Measurements from ENCODE around the gene OSMR.

Gene OSMR

DNA sequence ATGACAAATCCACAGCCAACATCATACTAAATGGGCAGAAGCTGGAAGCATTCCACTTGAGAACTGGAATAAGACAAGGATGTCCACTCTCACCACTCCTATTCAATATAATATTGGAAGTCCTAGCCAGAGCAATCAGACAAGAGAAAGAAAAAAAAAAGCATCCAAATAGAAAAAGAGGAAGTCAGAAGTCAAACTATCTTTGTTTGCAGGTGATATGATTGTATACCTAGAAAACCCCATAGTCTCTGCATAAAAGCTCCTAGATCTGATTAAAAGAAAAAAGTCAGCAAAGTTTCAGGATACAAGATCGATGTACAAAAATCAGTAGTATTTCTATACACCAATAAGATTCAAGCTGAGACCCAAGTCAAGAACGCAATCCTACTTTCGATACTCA lies 66.1 kb downstream of the OSMR start:
- H3K9ac ChIP-seq (ENCODE audit: low read depth, low read length) = no peak overlapping the region
- H3K36me3 ChIP-seq (ENCODE audit: insufficient read depth, low read length) = no peaks in the 10 kb centered on the region
- no peaks in the 10 kb centered on the region for H3K9me3 ChIP-seq (ENCODE audit: control insufficient read depth, insufficient read depth, low read length)
- no peaks in the 10 kb centered on the region for H3K4me1 ChIP-seq (ENCODE audit: insufficient read depth, low read length)

DNA sequence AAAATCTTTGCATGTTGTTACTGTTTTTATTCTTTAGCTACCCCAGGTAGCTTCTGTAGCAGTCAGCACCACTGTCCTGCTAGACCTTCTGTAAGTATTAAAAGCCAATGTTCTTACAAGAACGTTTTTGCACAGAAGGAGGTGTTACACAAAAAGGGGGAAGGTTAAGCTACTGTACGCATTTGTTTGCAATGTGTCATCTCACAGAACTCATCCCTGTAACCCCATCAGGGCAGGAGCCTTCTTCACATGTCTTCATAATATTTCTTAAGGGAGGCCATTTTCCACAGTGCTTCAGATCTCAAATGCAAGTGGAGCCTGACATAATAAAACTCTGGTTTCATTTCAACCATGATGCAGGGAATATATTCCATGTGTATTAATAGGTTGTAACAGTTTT lies 67.9 kb downstream of the OSMR start:
- Histone ChIP-seq H3K36me3 (ENCODE audit: insufficient read depth, low read length) (no peaks in the 10 kb centered on the region), H3K9ac (ENCODE audit: low read depth, low read length) (no peak overlapping the region), H3K4me1 (ENCODE audit: insufficient read depth, low read length) (no peaks in the 10 kb centered on the region), H3K9me3 (ENCODE audit: control insufficient read depth, insufficient read depth, low read length) (no peaks in the 10 kb centered on the region)

- Histone ChIP-seq H3K9ac (ENCODE audit: low read depth, low read length) (no peak overlapping the region), H3K9me3 (ENCODE audit: control insufficient read depth, insufficient read depth, low read length) (no peaks in the 10 kb centered on the region), H3K36me3 (ENCODE audit: insufficient read depth, low read length) (no peaks in the 10 kb centered on the region), H3K4me1 (ENCODE audit: insufficient read depth, low read length) (no peaks in the 10 kb centered on the region)
Observed at GRCh38 chr5:38916802-38917201, 71.0 kb downstream of the OSMR start.

GRCh38 chr5:38921174-38921573 lies 75.4 kb downstream of the OSMR start:
- Histone ChIP-seq H3K9me3 (ENCODE audit: control insufficient read depth, insufficient read depth, low read length) (no peaks in the 10 kb centered on the region), H3K4me1 (ENCODE audit: insufficient read depth, low read length) (no peaks in the 10 kb centered on the region), H3K9ac (ENCODE audit: low read depth, low read length) (no peak overlapping the region), H3K36me3 (ENCODE audit: insufficient read depth, low read length) (no peaks in the 10 kb centered on the region)

DNA sequence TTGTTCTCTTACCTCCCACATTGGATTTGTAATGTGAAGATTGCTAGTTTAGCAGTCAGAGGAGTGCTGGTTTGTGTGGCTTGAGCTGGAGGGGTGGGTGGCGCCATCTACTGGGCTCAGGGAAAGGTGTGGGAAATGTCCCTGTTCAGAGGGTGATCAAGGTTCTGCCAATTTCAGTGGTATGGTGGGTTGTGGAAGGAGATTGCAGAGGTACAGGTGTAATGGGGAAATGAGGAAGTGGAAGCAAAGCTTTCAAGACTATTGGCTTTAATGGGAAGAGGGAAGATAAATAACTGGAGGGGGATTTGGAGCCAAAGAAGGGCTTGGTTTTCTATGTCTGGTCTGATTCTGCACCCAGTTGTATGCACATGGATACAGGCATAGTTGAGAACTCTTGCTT lies 76.4 kb downstream of the OSMR start:
- H3K9ac ChIP-seq (ENCODE audit: low read depth, low read length) = no peak overlapping the region
- H3K4me1 ChIP-seq (ENCODE audit: insufficient read depth, low read length) = no peaks in the 10 kb centered on the region
- no peaks in the 10 kb centered on the region for H3K9me3 ChIP-seq (ENCODE audit: control insufficient read depth, insufficient read depth, low read length)
- no peaks in the 10 kb centered on the region for H3K36me3 ChIP-seq (ENCODE audit: insufficient read depth, low read length)

GRCh38 chr5:38923661-38924451 lies 78.0 kb downstream of the OSMR start:
- Histone ChIP-seq H3K36me3 (ENCODE audit: insufficient read depth, low read length) (no peaks in the 10 kb centered on the region), H3K9ac (ENCODE audit: low read depth, low read length) (no peak overlapping the region), H3K4me1 (ENCODE audit: insufficient read depth, low read length) (no peaks in the 10 kb centered on the region), H3K9me3 (ENCODE audit: control insufficient read depth, insufficient read depth, low read length) (no peaks in the 10 kb centered on the region)

GRCh38 chr5:38925154-38925925 lies 79.5 kb downstream of the OSMR start:
- H3K36me3 ChIP-seq (ENCODE audit: insufficient read depth, low read length) = no peaks in the 10 kb centered on the region

DNA sequence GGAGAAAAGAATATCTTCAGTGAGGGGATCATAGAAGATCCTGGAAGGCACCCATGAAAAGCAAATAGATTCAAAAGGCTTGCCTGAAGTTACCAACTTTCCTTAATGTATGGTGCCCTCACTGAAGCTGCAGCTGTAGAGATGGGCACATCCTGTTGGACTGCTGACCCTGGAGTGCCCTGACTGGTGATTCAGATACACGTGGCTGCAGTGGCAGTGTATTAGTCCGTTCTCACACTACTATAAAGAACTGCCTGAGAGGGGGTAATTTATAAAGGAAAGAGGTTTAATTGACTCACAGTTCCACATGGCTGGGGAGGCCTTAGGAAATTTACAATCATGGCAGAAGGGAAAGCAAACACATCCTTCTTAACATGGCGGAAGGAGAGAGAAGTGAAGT lies 80.3 kb downstream of the OSMR start:
- Histone ChIP-seq H3K36me3 (ENCODE audit: insufficient read depth, low read length) (no peaks in the 10 kb centered on the region), H3K9ac (ENCODE audit: low read depth, low read length) (no peak overlapping the region), H3K9me3 (ENCODE audit: control insufficient read depth, insufficient read depth, low read length) (no peaks in the 10 kb centered on the region), H3K4me1 (ENCODE audit: insufficient read depth, low read length) (no peaks in the 10 kb centered on the region)

More at GRCh38 chr5:38925154-38925925, 79.5 kb downstream of the OSMR start:
- Histone ChIP-seq H3K4me1 (ENCODE audit: insufficient read depth, low read length) (no peaks in the 10 kb centered on the region), H3K9me3 (ENCODE audit: control insufficient read depth, insufficient read depth, low read length) (no peaks in the 10 kb centered on the region), H3K9ac (ENCODE audit: low read depth, low read length) (no peak overlapping the region)

DNA sequence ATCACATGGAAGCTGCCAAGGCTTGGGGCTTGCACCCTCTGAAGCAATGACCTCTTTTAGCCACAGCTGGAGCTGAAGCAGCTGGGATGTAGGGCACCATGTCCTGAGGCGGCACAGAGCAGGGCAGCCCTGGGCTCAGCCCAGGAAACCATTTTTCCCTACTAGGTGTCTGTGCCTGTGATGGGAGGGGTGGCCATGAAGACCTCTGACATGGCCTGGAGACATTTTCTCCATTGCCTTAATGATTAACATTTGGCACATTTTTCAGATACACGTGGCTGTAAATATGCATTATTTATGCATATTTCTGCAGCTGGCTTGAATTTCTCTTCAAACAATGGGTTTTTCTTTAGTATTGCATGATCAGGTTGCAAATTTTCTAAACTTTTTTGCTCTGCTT lies 81.7 kb downstream of the OSMR start:
- H3K9ac ChIP-seq (ENCODE audit: low read depth, low read length) = no peak overlapping the region
- H3K36me3 ChIP-seq (ENCODE audit: insufficient read depth, low read length) = no peaks in the 10 kb centered on the region
- no peaks in the 10 kb centered on the region for H3K9me3 ChIP-seq (ENCODE audit: control insufficient read depth, insufficient read depth, low read length)
- H3K4me1 ChIP-seq (ENCODE audit: insufficient read depth, low read length) = no peaks in the 10 kb centered on the region

- H3K36me3 ChIP-seq (ENCODE audit: insufficient read depth, low read length) = no peaks in the 10 kb centered on the region; the same call in 1 of the 2 replicates
- H3K4me1 ChIP-seq (ENCODE audit: insufficient read depth, low read length) = no peaks in the 10 kb centered on the region
- H3K9me3 ChIP-seq (ENCODE audit: control insufficient read depth, insufficient read depth, low read length) = no peaks in the 10 kb centered on the region
- no peak overlapping the region for H3K9ac ChIP-seq (ENCODE audit: low read depth, low read length)
Observed at GRCh38 chr5:38929838-38930237, 84.0 kb downstream of the OSMR start.

DNA sequence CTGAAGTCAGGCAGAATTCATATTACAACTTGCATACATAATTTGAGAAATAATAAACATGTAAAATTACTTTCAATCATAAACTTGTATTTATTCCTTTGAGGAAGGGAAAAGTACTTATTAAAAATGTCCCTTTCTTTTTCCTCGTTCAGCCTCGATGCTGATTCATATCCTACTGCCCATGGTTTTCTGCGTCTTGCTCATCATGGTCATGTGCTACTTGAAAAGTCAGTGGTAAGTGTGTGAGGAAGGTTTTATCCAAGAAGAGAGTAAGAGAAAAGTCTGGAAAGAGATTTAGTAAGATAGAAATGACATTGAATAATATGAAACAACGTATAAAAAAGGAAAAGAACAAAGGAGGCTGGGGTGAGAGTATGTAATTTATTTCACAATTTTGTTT lies 85.9 kb downstream of the OSMR start:
- no peaks in the 10 kb centered on the region for H3K4me1 ChIP-seq (ENCODE audit: insufficient read depth, low read length)
- H3K36me3 ChIP-seq (ENCODE audit: insufficient read depth, low read length) = no peaks in the 10 kb centered on the region; the same call in 1 of the 2 replicates
- no peaks in the 10 kb centered on the region for H3K9me3 ChIP-seq (ENCODE audit: control insufficient read depth, insufficient read depth, low read length)
- H3K9ac ChIP-seq (ENCODE audit: low read depth, low read length) = no peak overlapping the region

DNA sequence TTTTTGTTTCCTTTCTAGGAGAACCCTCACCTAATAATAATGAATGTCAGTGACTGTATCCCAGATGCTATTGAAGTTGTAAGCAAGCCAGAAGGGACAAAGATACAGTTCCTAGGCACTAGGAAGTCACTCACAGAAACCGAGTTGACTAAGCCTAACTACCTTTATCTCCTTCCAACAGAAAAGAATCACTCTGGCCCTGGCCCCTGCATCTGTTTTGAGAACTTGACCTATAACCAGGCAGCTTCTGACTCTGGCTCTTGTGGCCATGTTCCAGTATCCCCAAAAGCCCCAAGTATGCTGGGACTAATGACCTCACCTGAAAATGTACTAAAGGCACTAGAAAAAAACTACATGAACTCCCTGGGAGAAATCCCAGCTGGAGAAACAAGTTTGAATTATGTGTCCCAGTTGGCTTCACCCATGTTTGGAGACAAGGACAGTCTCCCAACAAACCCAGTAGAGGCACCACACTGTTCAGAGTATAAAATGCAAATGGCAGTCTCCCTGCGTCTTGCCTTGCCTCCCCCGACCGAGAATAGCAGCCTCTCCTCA lies 87.1 kb downstream of the OSMR start:
- no peaks in the 10 kb centered on the region for H3K9me3 ChIP-seq (ENCODE audit: control insufficient read depth, insufficient read depth, low read length)
- H3K36me3 ChIP-seq (ENCODE audit: insufficient read depth, low read length) = no peaks in the 10 kb centered on the region; the same call in 1 of the 2 replicates
- H3K4me1 ChIP-seq (ENCODE audit: insufficient read depth, low read length) = no peaks in the 10 kb centered on the region
- H3K9ac ChIP-seq (ENCODE audit: low read depth, low read length) = no peak overlapping the region

DNA sequence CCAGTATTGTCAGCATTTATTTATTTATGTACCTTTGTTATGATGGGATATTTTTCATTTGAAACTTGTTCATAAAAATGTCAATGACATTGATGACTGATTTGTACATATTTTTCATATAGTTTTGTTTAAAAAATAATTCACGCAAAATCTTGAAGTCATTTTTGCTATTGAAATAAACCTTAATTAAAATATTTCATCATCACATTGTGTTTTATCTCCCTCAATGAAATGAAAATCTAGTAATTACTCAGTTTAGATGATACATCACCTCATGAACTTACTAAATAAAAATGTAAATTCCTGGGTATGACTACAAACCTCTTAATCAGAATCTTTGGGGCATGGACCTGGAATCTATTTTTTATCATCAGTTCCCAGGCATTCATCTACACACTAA lies 89.6 kb downstream of the OSMR start:
- Histone ChIP-seq H3K36me3 (ENCODE audit: insufficient read depth, low read length) (no peaks in the 10 kb centered on the region; the same call in 1 of the 2 replicates), H3K4me1 (ENCODE audit: insufficient read depth, low read length) (no peaks in the 10 kb centered on the region), H3K9ac (ENCODE audit: low read depth, low read length) (no peak overlapping the region), H3K9me3 (ENCODE audit: control insufficient read depth, insufficient read depth, low read length) (no peaks in the 10 kb centered on the region)

DNA sequence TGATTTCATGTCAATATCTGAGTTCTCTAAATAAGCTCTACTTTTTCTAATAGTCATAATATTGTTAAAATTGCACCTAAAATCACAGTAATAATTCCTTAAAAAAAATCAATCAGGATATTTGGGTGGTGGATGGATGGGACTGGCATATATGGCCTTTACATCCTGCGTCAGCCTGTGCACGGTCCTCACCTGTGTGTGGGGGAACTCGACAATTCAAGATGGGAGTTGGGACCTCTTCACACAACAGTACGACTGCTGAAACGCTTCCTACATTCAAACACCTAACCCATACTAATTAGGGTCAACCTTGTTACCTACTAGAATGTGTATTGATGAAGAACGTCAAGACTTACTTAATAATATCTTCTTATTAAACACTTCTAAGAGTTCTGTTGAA lies 90.5 kb downstream of the OSMR start:
- no peak overlapping the region for H3K9ac ChIP-seq (ENCODE audit: low read depth, low read length)
- no peaks in the 10 kb centered on the region; the same call in 1 of the 2 replicates for H3K36me3 ChIP-seq (ENCODE audit: insufficient read depth, low read length)
- no peaks in the 10 kb centered on the region for H3K4me1 ChIP-seq (ENCODE audit: insufficient read depth, low read length)
- no peaks in the 10 kb centered on the region for H3K9me3 ChIP-seq (ENCODE audit: control insufficient read depth, insufficient read depth, low read length)

DNA sequence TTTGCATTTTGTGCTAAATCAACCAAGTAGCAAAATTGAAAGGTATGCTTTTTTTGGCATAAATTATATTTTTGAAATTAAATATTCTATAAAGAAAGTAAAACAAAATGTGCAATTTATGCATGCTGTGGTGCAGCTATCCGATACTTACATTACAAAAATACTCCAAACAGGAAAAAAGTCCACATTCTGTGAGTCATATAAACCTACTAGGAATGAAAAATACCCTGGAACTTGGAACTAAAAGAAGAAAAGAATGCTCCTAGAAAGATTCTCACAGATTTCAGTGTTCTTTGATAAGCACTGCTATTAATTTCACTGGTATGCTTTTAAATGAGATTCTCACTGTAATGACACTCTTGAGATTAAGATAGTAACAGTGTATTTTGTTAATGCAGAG lies 92.6 kb downstream of the OSMR start:
- H3K9ac ChIP-seq (ENCODE audit: low read depth, low read length) = no peak overlapping the region
- H3K4me1 ChIP-seq (ENCODE audit: insufficient read depth, low read length) = no peaks in the 10 kb centered on the region
- H3K36me3 ChIP-seq (ENCODE audit: insufficient read depth, low read length) = no peaks in the 10 kb centered on the region; the same call in 1 of the 2 replicates
- H3K9me3 ChIP-seq (ENCODE audit: control insufficient read depth, insufficient read depth, low read length) = no peaks in the 10 kb centered on the region

All from ES-I3 (cell line).